Left kidney (tissue), 2 donors: ENCODE data around the gene POU2AF3. TPM values are rescaled to one million over a fixed set of nuclear protein-coding genes. Genes with fewer than 3 reads are reported as not detected.
"Not testable (repeated sequence)": the region's sequence is repeated elsewhere in the genome, so short reads cannot be mapped to it uniquely, and the experiment has no call there.

Experiments used
- DNase-seq: peaks from one replicate; pipeline ENCODE4 v3.0.0-alpha.2; 2013
- polyA plus RNA-seq: library from polyadenylated mRNA; unstranded; fragments of 120-200 nt; gene quantifications from one replicate; pipeline ENCODE4 v1.2.1, GENCODE V29; 2013; ENCODE audit not compliant: insufficient read length

Gene POU2AF3
- polyA plus RNA-seq, 1 donor: 8.0 TPM

GRCh38 chr11:111299101-111300026 is 1.0 kb downstream of the POU2AF3 start:
- peak; percentile 55 for DNase-seq

GRCh38 chr11:111300569-111300968 is 2.2 kb downstream of the POU2AF3 start:
- no peak for DNase-seq

- no peak for DNase-seq
Measured at GRCh38 chr11:111301004-111301841, 2.9 kb downstream of the POU2AF3 start.

- no peak for DNase-seq
Measured at GRCh38 chr11:111301842-111302118, 3.4 kb downstream of the POU2AF3 start.

- no peak for DNase-seq
Measured at GRCh38 chr11:111302298-111302697, 4.0 kb downstream of the POU2AF3 start.

GRCh38 chr11:111303461-111303860 is 5.1 kb downstream of the POU2AF3 start:
- no peak for DNase-seq

GRCh38 chr11:111305162-111305802 is 6.9 kb downstream of the POU2AF3 start:
- no peak for DNase-seq

- no peak for DNase-seq
Measured at GRCh38 chr11:111305876-111306275, 7.5 kb downstream of the POU2AF3 start.

- no peak for DNase-seq
Measured at GRCh38 chr11:111306321-111306720, 8.0 kb downstream of the POU2AF3 start.

GRCh38 chr11:111307472-111308108 is 9.2 kb downstream of the POU2AF3 start:
- no peak for DNase-seq

GRCh38 chr11:111308140-111308539 is 9.8 kb downstream of the POU2AF3 start:
- DNase-seq: no peak

GRCh38 chr11:111309215-111309915 is 11.0 kb downstream of the POU2AF3 start:
- no peak for DNase-seq

- no peak for DNase-seq
Measured at GRCh38 chr11:111310088-111310487, 11.7 kb downstream of the POU2AF3 start.

GRCh38 chr11:111310723-111311122 is 12.4 kb downstream of the POU2AF3 start:
- DNase-seq: no peak

GRCh38 chr11:111312076-111312475 is 13.7 kb downstream of the POU2AF3 start:
- DNase-seq: no peak

- DNase-seq: no peak
Measured at GRCh38 chr11:111319296-111319695, 20.9 kb downstream of the POU2AF3 start.

GRCh38 chr11:111320199-111320598 is 21.9 kb downstream of the POU2AF3 start:
- DNase-seq: not testable (repeated sequence)

- no peak for DNase-seq
Measured at GRCh38 chr11:111320728-111321568, 22.6 kb downstream of the POU2AF3 start.

GRCh38 chr11:111322534-111322933 is 24.2 kb downstream of the POU2AF3 start:
- no peak for DNase-seq

- no peak for DNase-seq
Measured at GRCh38 chr11:111324277-111324720, 26.0 kb downstream of the POU2AF3 start.

- DNase-seq: no peak
Measured at GRCh38 chr11:111325259-111325658, 26.9 kb downstream of the POU2AF3 start.
